Measurements from ENCODE around the gene FERD3L. TPM values are rescaled to one million over a fixed set of nuclear protein-coding genes. Genes with fewer than 3 reads are reported as not detected.

FERD3L gene
- total and polyA plus RNA-seq, 9 donors = not detected

DNA sequence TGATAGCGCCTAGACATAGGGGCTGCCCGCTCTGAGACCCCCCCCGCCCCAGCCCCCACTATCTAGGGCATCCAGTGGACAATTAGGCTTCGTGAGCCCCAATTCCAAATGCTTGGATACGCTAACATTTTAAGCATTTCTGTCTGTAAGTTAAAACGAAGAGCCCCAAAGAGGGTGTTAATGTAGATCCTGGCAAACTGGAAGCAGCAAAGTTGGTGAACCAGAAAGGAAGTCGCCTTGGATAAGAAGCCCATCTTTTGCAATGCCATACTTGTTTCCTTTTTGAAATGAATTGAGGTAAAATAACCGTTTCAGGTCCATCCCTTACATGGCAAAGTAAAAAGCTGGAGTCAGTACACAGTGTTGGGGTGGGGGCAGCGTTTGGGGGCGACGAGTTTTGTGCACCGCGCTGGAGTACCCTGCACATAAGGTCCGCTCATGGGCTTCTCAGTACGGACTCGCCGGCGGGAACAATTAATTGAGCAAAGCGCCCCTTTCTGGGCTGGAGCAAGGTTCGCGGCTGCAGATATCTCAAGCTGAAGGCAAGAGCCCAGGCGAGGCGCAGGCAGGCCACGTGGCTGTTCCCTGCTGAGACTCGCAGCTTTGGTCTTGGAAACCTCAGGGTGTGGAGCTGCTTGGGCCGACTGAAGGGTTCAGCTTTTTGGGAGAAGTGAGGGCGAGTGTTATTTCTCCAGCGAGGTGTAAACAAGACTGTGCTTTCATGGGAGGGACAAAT lies 26.4 kb downstream of the FERD3L start:
- H3K27ac ChIP-seq = no peak overlapping the region
- DNase-seq = peak in 2 of 5 donors; percentile 13
- H3K4me3 ChIP-seq = no peak overlapping the region
- intact Hi-C loops (cut with DNase I) = no loop called here
- H3K9me3 ChIP-seq = no peaks in the 10 kb centered on the region
- TF ChIP-seq EP300 (IDR thresholded peaks at IDR 0.05) (no peak), POLR2A (IDR thresholded peaks at IDR 0.05) (no peak)
- TF ChIP-seq, protein P1, sequence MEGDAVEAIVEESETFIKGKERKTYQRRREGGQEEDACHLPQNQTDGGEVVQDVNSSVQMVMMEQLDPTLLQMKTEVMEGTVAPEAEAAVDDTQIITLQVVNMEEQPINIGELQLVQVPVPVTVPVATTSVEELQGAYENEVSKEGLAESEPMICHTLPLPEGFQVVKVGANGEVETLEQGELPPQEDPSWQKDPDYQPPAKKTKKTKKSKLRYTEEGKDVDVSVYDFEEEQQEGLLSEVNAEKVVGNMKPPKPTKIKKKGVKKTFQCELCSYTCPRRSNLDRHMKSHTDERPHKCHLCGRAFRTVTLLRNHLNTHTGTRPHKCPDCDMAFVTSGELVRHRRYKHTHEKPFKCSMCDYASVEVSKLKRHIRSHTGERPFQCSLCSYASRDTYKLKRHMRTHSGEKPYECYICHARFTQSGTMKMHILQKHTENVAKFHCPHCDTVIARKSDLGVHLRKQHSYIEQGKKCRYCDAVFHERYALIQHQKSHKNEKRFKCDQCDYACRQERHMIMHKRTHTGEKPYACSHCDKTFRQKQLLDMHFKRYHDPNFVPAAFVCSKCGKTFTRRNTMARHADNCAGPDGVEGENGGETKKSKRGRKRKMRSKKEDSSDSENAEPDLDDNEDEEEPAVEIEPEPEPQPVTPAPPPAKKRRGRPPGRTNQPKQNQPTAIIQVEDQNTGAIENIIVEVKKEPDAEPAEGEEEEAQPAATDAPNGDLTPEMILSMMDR (IDR thresholded peaks at IDR 0.05) = no peak
- H3K36me3 ChIP-seq = no peaks in the 10 kb centered on the region
- H3K27me3 ChIP-seq = no peaks in the 10 kb centered on the region
- peaks cover 2% of the 10 kb centered on the region for H3K4me1 ChIP-seq (ENCODE audit: insufficient read depth)
- 70 to 79% (median 79%) methylated on average over 28 of the region's 28 CpGs for WGBS, 3 donors

DNA sequence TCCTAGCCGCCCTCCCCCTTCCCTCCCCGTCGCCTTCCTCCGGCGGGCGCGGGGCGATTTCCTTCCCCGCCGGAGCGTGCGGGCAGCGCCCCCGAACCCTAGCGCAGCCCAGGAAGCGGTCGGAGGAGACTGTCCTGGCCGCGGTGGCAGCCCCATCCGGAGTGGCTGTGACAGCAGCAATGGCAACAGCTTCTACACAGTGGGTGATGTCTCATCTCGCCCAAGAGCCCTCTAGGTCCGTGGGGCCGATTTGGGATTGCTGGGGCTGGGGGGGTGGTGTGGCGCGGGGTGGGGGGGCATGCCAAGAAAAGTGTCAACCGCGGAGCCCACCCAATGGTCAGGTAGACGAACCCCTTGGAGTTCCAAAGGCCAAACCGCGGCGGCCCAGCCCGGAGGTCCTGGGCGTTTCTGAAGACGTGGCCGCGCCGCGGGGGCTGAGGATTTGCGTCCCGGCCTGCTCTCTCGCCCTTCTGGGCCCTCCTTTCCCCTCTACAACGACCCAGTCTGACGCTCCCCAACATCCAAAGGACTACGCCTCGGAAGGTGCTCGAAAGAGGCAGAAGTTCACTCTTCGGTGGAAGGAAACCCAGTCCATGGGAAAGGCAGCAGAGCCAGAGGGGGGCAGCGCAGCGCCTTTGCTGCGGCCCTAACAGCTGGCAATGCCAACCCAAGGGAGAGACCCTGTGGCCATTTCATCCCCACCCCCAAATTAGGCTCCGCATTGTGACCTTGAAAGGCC lies 27.2 kb downstream of the FERD3L start:
- intact Hi-C loops (cut with DNase I) = no loop called here
- 8 to 19% (median 10%) methylated on average over 41 to 51 of the region's 51 CpGs for WGBS, 3 donors
- no peaks in the 10 kb centered on the region for H3K27me3 ChIP-seq

DNA sequence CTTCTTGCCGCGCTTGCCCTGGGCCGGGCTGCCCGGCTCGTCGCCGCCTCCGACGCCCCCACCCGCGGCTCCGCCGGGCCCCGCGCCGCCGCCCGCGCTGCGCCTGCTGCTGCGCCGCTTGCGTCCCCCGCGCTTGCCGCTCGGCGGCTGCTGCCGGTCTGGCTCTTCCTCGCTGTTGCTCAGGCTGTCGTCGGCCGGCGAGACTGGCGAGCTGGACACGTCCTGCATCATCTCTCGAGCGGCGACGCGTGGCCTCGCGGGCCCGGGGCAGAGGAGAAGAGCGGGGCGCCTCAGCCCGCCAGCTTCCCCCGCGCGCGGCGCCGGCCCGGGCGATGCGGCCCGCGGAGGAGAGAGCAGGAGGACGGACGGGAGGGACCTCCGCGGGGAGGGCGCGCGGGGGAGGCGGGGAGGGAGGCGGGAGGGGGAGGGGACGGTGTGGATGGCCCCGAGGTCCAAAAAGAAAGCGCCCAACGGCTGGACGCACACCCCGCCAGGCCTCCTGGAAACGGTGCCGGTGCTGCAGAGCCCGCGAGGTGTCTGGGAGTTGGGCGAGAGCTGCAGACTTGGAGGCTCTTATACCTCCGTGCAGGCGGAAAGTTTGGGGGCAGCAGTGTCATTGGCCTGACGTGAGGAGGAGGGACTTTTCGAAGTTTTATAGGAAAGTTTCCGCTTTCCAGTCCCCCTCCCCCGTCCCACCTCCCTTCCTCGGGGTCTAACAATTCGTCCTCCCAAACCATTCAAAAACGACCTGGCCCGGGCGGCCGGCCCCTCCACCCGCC lies 27.9 kb downstream of the FERD3L start, which contains the start of gene TWIST1:
TSS of gene TWIST1 (minus strand) at position 546 of the 779 bp plus-strand sequence. CDS start at position 231, 315 bp downstream.
- no peaks in the 10 kb centered on the region for H3K27me3 ChIP-seq
- whole genome bisulfite sequencing, 3 donors = 0 to 1% (median 0%) methylated on average over 58 to 91 of the region's 91 CpGs
- no peaks in the 10 kb centered on the region for H3K36me3 ChIP-seq
- peak; percentile 46 to 68 (median 53) for DNase-seq
- intact Hi-C loops (cut with DNase I) = no loop called here
- H3K4me3 ChIP-seq = peak within 1 kb of the TSS; percentile 69
- TF ChIP-seq, protein P1 (IDR thresholded peaks at IDR 0.05) = no peak
- TF ChIP-seq EP300 (IDR thresholded peaks at IDR 0.05) = no peak
- TF ChIP-seq POLR2A (IDR thresholded peaks at IDR 0.05) = no peak
- H3K9me3 ChIP-seq = no peaks in the 10 kb centered on the region
- H3K4me1 ChIP-seq (ENCODE audit: insufficient read depth) = peaks cover 2% of the 10 kb centered on the region
- H3K27ac ChIP-seq = no peak within 1 kb of the TSS

More for the DNA sequence above, 27.2 kb downstream of the FERD3L start:
- Histone ChIP-seq H3K4me1 (ENCODE audit: insufficient read depth) (peaks cover 2% of the 10 kb centered on the region), H3K9me3 (no peaks in the 10 kb centered on the region), H3K36me3 (no peaks in the 10 kb centered on the region), H3K27ac (no peak overlapping the region), H3K4me3 (peak overlapping the region; percentile 69)
- TF ChIP-seq, protein P1 (IDR thresholded peaks at IDR 0.05) = no peak
- TF ChIP-seq POLR2A (IDR thresholded peaks at IDR 0.05) = no peak
- no peak for TF ChIP-seq EP300 (IDR thresholded peaks at IDR 0.05)
- DNase-seq = peak in 1 of 5 donors; percentile 26

Data from ovary (tissue), 9 donors.